Activated effector memory CD4-positive, alpha-beta T cell treated with Interleukin-2 at 50 U/mL for 16 hours (primary cell): ENCODE results near the gene CPNE4.
"Not testable (repeated sequence)": the region's sequence is repeated elsewhere in the genome, so short reads cannot be mapped to it uniquely, and the experiment has no call there.

Experiments used
- DNase-seq: peaks from one replicate; pipeline ENCODE4 v3.0.0-alpha.2; 2020

The CPNE4 gene

DNA sequence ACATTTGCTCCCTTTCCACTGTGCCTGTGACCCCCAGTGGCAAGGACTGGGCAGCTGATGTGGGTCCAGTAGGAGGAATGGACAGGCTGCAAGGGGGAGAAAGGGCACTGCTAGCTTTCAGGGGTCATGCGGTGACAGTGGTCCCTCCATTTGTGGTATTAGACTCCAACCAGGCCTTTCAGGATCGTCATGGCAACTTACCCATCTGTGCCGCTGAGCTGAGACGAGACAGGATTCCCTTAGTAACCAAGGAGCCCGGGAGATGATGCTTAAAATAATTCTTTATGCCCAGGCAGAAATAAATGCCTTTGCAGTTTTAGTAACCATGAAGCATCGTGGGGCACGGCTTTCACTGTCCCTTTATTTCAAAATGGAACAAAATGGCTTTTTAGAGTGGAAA is 516.1 kb downstream of the CPNE4 start:
- DNase-seq: no peak

DNA sequence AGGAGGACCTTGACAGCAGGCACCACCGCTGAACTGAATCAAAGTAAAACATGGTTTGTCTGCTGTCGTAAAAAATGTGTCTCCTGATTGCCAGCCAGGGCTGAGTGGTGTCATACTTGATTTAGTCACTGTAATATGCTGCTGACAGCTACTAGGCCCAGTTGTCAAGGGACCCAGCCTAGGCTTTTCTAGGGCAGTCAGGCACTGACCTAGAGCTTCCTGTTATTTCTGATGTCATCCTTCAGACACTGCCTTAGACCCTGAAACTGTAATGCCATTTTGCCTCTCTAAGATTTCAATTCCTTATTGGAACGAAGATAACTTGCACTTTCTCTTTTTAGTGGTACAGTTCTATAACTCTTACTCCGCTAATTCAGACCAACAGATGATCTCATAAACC is 529.4 kb downstream of the CPNE4 start:
- DNase-seq: no peak

DNA sequence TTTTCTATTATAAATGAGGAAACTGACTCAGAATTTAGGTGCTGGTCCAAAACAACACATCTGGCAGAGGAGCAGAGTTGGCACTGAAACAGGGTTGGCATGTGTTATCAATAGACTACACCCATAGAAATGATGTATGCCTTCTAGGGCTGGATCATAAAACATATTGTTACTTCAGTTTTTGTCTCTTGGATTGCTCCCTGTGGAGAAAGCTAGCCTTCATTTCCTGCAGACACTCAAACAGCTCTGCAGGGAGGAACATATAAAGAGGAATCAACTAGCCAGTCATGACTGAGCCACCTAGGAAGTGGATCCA is 531.5 kb downstream of the CPNE4 start:
- no peak for DNase-seq

DNA sequence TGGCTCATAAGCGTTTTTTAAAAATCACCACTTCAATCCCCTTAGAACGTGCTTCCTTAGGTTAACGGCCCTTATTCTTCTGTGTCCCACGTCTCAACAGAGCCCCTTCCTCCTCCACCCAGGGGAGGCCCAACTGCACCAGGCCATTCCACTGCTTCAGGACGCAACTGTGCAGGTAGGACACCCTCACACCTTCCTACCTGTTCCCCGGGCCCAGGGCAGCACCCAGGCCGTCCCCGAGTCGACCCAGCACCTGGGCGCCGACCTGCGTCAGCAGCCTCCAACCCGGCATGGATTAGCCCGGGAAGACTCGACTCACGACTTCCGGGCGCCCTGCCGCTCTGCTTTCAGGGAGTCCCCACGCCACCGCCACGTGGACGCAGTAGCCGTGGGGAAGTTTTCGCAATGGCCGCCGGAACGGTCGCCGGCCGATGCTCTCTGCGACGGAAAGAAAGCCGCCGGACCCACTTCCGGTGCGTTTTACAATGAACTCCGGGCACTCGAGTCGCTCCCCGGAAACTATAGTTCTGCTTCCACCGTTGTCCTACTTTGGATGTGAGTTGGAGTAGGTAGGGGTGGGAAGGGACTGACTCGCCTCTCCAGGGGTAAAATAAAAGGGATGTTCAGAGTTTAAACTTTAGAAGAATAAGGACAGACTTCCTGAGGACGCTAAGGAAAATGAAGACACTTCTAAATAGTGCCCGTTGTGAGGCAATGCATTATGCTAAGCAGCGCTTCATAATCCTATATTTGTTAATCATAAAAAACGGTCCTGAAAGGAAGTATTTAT is 532.1 kb downstream of the CPNE4 start, which contains the start of gene MRPL3:
Gene MRPL3, minus strand, starts transcription at position 442 of the 790 bp plus-strand sequence. Its CDS starts 150 bp downstream, at position 292.
- peak; percentile 74 for DNase-seq

DNA sequence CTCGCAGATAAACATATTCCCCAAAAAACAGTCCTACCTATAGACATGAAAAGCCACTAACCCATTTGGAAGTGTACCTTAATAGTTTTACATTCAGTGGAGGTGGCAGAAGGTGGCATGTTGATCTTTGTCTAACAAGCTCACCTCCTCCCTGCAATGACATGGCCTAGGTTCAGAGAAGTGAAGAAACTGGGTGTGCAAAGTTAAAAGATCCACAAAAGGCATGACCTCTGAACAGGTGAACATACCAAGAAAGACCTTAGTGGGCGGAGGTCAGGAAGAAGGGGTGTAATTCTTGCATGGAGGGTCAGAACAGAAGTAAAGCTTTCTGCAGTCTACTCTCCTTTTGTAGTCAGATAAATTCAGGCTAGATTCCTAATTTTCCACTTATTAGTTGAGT is 532.9 kb downstream of the CPNE4 start:
- no peak for DNase-seq

DNA sequence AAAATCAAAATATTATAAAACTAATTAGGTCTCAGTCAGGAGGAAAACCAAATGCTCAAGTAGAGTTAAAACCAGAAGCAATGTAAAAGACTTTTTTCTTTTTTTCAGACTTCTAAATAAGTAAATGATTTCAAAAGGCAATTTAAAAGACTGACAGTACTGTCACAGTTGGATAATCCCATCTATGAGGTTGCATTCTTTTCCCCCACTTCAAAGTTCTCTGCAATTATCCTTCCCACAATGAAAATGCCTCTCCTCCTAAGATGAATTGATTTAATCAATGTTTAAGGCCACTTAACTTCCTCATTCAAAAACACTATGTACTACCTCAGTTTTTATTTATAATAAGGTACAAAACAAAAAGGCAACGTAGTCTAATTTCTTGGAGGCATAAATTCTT is 540.1 kb downstream of the CPNE4 start:
- DNase-seq: no peak

DNA sequence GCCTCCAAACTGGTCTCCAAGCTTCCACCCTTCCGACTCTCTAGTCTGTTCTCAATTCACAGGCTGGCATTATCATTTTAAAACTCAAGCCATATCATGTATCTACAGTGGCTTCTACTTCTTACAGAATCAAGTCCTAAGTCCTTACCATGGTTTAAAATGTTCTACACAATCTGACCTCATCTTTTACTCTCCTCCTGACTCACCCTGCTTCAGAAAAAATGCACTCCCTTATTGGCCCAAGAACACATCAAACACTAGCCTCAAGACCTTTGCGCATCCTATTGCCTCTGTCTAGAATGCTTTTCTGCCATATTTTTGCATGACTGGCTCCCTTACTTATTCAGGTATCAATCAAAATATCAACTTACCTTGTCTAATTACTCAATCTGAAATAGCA is 543.0 kb downstream of the CPNE4 start:
- DNase-seq: no peak

DNA sequence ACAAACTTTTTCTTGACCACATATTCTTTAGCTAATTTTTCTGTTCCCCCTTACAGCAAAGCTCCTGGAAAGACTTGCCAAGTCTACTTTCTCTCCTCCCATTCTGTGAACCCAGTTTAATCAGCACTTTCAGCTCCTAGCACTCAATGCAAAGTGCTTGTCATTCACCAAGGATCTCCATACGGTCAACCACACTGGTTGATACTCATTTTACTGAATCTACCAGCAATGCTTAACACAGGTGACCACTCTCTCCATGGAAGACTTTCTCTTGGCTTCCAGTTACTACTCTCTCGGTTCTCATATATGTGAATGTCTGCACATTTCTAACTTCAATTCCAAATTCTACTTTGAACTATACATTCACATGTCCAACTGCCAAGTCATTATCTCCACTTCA is 543.7 kb downstream of the CPNE4 start:
- DNase-seq: no peak

DNA sequence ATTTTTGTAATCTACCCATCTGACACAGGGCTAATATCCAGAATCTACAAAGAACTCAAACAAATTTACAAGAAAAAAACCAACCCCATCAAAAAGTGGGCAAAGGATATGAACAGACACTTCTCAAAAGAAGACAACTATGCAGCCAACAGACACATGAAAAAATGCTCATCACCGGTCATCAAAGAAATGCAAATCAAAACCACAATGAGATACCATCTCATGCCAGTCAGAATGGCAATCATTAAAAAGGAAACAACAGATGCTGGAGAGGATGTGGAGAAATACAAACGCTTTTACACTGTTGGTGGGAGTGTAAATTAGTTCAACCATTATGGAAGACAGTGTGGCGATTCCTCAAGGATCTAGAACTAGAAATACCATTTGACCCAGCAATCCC is 548.3 kb downstream of the CPNE4 start:
- not testable (repeated sequence) for DNase-seq

DNA sequence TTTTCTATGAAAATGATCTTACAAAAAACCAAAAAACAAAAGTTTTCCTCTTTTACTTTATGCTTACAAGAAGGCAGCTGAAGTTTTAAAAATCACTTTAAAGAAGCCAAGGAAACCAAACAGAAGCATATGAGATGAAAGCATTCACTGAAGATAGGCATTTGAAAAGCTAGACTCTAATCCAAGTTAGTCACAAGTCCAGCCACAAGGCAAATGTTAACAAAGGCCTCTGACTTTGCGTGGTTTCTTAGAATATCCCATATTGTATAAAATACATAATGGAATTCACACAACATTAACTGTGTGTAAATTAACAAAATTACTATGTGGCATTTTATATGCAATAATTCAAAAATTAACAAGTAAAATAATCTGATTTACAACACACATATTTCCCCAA is 549.7 kb downstream of the CPNE4 start:
- DNase-seq: no peak

DNA sequence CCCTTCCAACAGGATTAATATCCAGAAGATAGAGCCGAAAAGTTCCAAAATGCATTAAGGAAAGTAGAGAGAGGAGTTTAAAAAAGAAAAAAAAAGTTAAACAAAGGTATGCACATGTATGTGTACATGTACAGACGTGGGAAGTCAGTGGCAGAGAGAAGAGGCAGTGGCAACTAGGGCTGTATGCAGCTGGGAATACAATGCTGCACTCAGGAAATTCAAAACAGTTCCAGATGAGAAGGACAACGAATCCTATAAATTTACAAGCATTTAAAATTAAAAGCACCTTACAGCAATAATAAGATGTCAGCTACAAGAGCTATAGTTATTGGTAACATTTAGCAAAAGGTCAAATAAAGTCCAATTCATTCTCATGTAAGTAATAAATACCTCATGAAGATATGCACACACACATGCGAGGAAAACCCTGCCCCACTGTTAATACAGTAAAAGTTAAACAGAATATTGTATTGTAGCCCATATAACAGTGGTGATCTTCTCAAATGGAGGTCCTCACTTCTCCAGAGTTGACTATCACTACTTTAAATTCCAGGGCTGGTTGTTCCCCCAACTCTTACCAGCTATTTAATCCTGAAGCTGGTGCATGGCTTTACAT is 550.2 kb downstream of the CPNE4 start:
- no peak for DNase-seq
